Upper lobe of left lung (tissue), 4 donors: ENCODE results near the gene TFF3.

Source experiments
- EP300 ChIP-seq, 4 donors: sonication (generic); formaldehyde crosslinking; IDR thresholded peaks; one replicate each; pipeline ENCODE4 v1.5.1; 2017; ENCODE audit warnings: antibody characterized with exemption in 4 of 4, control low read depth in 2 of 4
- POLR2A ChIP-seq, 4 donors: fragments of 450-650 bp; IDR thresholded peaks; one replicate each; pipeline ENCODE4 v1.5.1; 2016 to 2017; ENCODE audit warnings: antibody characterized with exemption in 4 of 4, mild to moderate bottlenecking in 2 of 4
- POLR2AphosphoS5 ChIP-seq, 2 donors: sonication (generic); formaldehyde crosslinking; IDR thresholded peaks; one replicate each; pipeline ENCODE4 v1.5.1; 2017; ENCODE audit warnings: antibody characterized with exemption in 2 of 2
- TF ChIP-seq, protein P1 (sequence below), 6 experiments: fragments of 450-650 bp in 4 of 6; fragments of 200-600 bp in 2 of 6; sonication (generic) in 2 of 6; IDR thresholded peaks; one replicate each; pipeline ENCODE4 v1.5.1; 2016 to 2019; ENCODE audit warnings: antibody characterized with exemption in 6 of 6

- no peak for TF ChIP-seq POLR2A (IDR thresholded peaks at IDR 0.05)
- TF ChIP-seq, protein P1, sequence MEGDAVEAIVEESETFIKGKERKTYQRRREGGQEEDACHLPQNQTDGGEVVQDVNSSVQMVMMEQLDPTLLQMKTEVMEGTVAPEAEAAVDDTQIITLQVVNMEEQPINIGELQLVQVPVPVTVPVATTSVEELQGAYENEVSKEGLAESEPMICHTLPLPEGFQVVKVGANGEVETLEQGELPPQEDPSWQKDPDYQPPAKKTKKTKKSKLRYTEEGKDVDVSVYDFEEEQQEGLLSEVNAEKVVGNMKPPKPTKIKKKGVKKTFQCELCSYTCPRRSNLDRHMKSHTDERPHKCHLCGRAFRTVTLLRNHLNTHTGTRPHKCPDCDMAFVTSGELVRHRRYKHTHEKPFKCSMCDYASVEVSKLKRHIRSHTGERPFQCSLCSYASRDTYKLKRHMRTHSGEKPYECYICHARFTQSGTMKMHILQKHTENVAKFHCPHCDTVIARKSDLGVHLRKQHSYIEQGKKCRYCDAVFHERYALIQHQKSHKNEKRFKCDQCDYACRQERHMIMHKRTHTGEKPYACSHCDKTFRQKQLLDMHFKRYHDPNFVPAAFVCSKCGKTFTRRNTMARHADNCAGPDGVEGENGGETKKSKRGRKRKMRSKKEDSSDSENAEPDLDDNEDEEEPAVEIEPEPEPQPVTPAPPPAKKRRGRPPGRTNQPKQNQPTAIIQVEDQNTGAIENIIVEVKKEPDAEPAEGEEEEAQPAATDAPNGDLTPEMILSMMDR (IDR thresholded peaks at IDR 0.05) = no peak
- TF ChIP-seq POLR2AphosphoS5 (IDR thresholded peaks at IDR 0.05) = no peak
- no peak for TF ChIP-seq EP300 (IDR thresholded peaks at IDR 0.05)
These were observed 2.9 kb upstream of the TFF3 start for GRCh38 chr21:42317826-42318746.
